WTC11 (cell line): ENCODE results near the gene AHNAK2. TPM values are rescaled to one million over a fixed set of nuclear protein-coding genes. Genes with fewer than 3 reads are reported as not detected.
"Not testable (repeated sequence)": the region's sequence is repeated elsewhere in the genome, so short reads cannot be mapped to it uniquely, and the experiment has no call there.

ENCODE experiments used
- ATAC-seq: fragments of 200-7000 bp; cut with Tn5 transposase; 2 replicates; pipeline ENCODE4 v1.10.0; 2021; ENCODE audit warnings: mild to moderate bottlenecking, moderate library complexity
- CTCF ChIA-PET: fragments of 300-600 bp; sonication (Branson Sonifier 250); formaldehyde crosslinking; loops from one replicate; lab custom pipeline; 2021; ENCODE audit warnings: antibody characterized with exemption; lab: Charles Lee
- POLR2A ChIA-PET: fragments of 350-600 bp; sonication (Branson Sonifier 250); formaldehyde crosslinking; loops from one replicate; lab custom pipeline; 2021; ENCODE audit warnings: antibody characterized with exemption; lab: Charles Lee
- DNase-seq: peaks from one replicate; pipeline ENCODE4 v3.0.0; 2021; ENCODE audit warnings: low spot score
- H3K27ac Mint-ChIP-seq: 2 replicates; pipeline ENCODE4 v1.8.0; 2021; ENCODE audit warnings: mixed read lengths
- H3K27me3 Mint-ChIP-seq: 2 replicates; pipeline ENCODE4 v1.8.0; 2021; ENCODE audit warnings: low read depth, mild to moderate bottlenecking, moderate library complexity, mixed read lengths
- H3K36me3 Mint-ChIP-seq: 2 replicates; pipeline ENCODE4 v1.8.0; 2021; ENCODE audit warnings: mixed read lengths
- H3K4me1 Mint-ChIP-seq: 2 replicates; pipeline ENCODE4 v1.8.0; 2022; ENCODE audit warnings: mixed read lengths
- H3K4me3 Mint-ChIP-seq: 2 replicates; pipeline ENCODE4 v1.8.0; 2021; ENCODE audit warnings: mild to moderate bottlenecking, moderate library complexity, mixed read lengths
- H3K9me3 Mint-ChIP-seq: 2 replicates; pipeline ENCODE4 v1.8.0; 2021; ENCODE audit warnings: mixed read lengths
- ATF1 ChIP-seq: sonication (generic); formaldehyde crosslinking; IDR thresholded peaks from 2 replicates; pipeline ENCODE4 v1.8.1; 2023; ENCODE audit warnings: mild to moderate bottlenecking, moderate library complexity, missing genetic modification reagents
- CREB1 ChIP-seq: sonication (generic); formaldehyde crosslinking; IDR thresholded peaks from 2 replicates; pipeline ENCODE4 v1.8.0; 2023; ENCODE audit warnings: mild to moderate bottlenecking, missing genetic modification reagents
- ZNF416 ChIP-seq: fragments of 250-450 bp; sonication (Bioruptor Pico); IDR thresholded peaks from 2 replicates; pipeline ENCODE4 v1.9.0; 2021; ENCODE audit warnings: mild to moderate bottlenecking, inconsistent platforms
- total RNA-seq: library from RNA; stranded (reverse); gene quantifications from 3 replicates; pipeline ENCODE4 v1.2.3, GENCODE V29; 2021
- TF ChIP-seq, protein P1 (sequence below): sonication (generic); formaldehyde crosslinking; IDR thresholded peaks from 2 replicates; pipeline ENCODE4 v1.8.1; 2022; ENCODE audit warnings: low read depth, mild to moderate bottlenecking, moderate library complexity, missing genetic modification reagents, borderline replicate concordance

The AHNAK2 gene
- total RNA-seq, 1 experiment from 2014 or later, result 3.5 TPM

DNA sequence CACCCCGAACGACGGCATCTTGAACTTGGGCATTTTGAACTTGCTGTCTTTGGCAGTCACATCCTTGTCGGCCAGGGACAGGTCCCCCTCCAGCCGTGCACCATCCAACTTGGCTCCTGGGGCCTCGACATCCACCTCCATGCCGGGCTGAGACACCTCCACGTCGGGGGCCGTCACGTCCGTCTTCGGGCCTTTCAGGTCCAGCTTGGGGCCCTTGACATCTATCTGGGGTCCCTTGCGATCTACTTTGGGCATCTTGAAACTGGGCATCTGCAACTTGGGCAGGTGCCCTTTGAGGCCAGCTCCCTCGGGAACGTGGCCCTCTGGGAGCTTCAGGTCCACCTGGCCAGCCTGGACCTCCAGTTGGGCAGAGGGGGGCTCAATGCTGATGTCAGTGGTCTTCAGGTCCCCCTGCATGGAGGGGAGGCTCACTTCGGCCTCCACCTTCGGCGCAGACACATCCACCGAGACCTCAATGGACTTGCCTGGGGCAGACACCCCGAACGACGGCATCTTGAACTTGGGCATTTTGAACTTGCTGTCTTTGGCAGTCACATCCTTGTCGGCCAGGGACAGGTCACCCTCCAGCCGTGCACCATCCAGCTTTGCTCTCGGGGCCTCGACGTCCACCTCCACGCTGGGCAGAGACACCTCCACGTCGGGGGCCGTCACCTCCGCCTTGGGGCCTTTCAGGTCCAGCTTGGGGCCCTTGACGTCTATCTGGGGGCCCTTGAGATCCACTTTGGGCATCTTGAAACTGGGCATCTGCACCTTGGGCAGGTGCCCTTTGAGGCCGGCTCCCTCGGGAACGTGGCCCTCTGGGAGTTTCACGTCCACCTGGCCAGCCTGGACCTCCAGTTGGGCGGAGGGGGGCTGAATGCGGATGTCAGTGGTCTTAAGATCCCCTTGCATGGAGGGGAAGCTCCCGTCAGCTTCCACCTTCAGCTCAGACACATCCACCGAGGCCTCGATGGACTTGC is 31.9 kb downstream of the AHNAK2 start:
- DNase-seq, H3K27ac Mint-ChIP-seq, CTCF ChIA-PET: not testable (repeated sequence)

DNA sequence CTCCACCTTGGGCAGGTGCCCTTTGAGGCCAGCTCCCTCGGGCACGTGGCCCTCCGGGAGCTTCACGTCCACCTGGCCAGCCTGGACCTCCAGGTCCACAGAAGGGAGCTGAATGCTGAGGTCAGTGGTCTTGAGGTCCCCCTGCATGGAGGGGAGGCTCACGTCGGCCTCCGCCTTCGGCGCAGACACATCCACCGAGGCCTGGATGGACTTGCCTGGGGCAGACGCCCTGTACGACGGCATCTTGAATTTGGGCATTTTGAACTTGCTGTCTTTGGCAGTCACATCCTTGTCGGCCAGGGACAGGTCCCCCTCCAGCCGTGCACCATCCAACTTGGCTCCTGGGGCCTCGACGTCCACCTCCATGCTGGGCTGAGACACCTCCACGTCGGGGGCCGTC is 32.9 kb downstream of the AHNAK2 start:
- CTCF ChIA-PET, result interaction anchor here (1.4 kb wide), 1 partner anchor 12 kb away, joined by 4 read pairs; no protein-coding TSS in a partner anchor
- POLR2A ChIA-PET, DNase-seq, H3K27ac Mint-ChIP-seq, H3K27me3 Mint-ChIP-seq, H3K36me3 Mint-ChIP-seq, H3K4me3 Mint-ChIP-seq, H3K4me1 Mint-ChIP-seq, H3K9me3 Mint-ChIP-seq, ATAC-seq: not testable (repeated sequence)

More for the DNA sequence above, 31.9 kb downstream of the AHNAK2 start:
- ATAC-seq, H3K36me3 Mint-ChIP-seq, POLR2A ChIA-PET, H3K9me3 Mint-ChIP-seq, H3K4me3 Mint-ChIP-seq, H3K4me1 Mint-ChIP-seq, H3K27me3 Mint-ChIP-seq: not testable (repeated sequence)

DNA sequence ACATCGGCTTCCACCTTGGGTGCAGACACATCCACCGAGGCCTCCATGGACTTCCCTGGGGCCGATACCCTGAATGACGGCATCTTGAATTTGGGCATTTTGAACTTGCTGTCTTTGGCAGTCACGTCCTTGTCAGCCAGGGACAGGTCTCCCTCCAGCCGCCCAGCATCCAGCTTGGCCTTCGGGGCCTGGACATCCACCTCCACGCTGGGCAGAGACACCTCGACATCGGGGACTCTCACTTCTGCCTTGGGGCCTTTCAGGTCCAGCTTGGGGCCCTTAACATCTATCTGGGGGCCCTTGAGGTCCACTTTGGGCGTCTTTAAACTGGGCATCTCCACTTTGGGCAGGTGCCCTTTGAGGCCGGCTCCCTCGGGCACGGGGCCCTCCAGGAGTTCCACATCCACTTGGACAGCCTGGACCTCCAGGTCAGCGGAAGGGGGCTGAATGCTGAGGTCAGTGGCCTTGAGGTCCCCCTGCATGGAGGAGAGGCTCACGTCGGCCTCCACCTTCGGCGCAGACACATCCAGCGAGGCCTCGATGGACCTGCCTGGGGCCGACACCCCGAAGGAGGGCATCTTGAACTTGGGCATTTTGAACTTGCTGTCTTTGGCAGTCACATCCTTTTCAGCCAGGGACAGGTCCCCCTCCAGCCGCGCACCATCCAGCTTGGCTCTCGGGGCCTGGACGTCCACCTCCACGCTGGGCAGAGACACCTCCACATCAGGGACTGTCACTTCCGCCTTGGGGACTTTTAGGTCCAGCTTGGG is 33.6 kb downstream of the AHNAK2 start:
- POLR2A ChIA-PET, ATAC-seq, H3K36me3 Mint-ChIP-seq, H3K9me3 Mint-ChIP-seq, H3K27me3 Mint-ChIP-seq, H3K27ac Mint-ChIP-seq, H3K4me3 Mint-ChIP-seq, H3K4me1 Mint-ChIP-seq, DNase-seq: not testable (repeated sequence)
- CTCF ChIA-PET, result interaction anchor here (1.4 kb wide), 1 partner anchor 11 kb away, joined by 4 read pairs; no protein-coding TSS in a partner anchor

DNA sequence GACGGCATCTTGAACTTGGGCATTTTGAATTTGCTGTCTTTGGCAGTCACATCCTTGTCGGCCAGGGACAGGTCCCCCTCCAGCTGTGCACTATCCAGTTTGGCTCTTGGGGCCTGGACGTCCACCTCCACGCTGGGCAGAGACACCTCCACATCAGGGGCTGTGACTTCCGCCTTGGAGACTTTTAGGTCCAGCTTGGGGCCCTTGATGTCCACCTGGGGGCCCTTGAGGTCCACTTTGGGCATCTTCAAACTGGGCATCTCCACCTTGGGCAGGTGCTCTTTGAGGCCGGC is 34.2 kb downstream of the AHNAK2 start:
- H3K27me3 Mint-ChIP-seq, result peaks cover 16% of the 10 kb centered on the region
- H3K36me3 Mint-ChIP-seq, H3K4me3 Mint-ChIP-seq, H3K27ac Mint-ChIP-seq, POLR2A ChIA-PET, ATAC-seq, DNase-seq, H3K4me1 Mint-ChIP-seq, H3K9me3 Mint-ChIP-seq: not testable (repeated sequence)
- CTCF ChIA-PET, result interaction anchor here (1.4 kb wide), 1 partner anchor 11 kb away, joined by 4 read pairs; no protein-coding TSS in a partner anchor

DNA sequence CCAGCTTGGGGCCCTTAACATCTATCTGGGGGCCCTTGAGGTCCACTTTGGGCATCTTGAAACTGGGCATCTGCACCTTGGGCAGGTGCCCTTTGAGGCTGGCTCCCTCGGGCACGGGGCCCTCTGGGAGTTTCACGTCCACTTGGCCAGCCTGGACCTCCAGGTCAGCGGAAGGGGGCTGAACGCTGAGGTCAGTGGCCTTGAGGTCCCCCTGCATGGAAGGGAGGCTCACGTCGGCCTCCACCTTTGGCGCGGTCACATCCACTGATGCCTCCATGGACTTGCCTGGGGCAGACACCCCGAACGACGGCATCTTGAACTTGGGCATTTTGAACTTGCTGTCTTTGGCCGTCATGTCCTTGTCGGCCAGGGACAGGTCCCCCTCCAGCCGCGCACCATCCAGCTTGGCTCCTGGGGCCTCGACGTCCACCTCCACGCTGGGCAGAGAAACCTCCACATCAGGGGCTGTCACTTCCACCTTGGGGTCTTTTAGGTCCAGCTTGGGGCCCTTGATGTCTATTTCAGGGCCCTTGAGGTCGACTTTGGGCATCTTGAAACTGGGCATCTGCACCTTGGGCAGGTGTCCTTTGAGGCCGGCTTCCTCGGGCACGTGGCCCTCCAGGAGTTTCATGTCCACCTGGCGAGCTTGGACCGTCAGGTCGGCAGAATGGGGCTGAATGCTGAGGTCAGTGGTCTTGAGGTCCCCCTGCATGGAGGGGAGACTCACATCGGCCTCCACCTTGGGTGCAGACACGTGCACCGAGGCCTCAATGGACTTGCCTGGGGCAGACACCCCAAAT is 34.8 kb downstream of the AHNAK2 start:
- H3K4me3 Mint-ChIP-seq, H3K27ac Mint-ChIP-seq, ATAC-seq, H3K4me1 Mint-ChIP-seq, H3K36me3 Mint-ChIP-seq, POLR2A ChIA-PET, H3K9me3 Mint-ChIP-seq, DNase-seq: not testable (repeated sequence)
- peaks cover 22% of the 10 kb centered on the region for H3K27me3 Mint-ChIP-seq
- CTCF ChIA-PET, result interaction anchor here (1.4 kb wide), 1 partner anchor 10 kb away, joined by 4 read pairs; no protein-coding TSS in a partner anchor

DNA sequence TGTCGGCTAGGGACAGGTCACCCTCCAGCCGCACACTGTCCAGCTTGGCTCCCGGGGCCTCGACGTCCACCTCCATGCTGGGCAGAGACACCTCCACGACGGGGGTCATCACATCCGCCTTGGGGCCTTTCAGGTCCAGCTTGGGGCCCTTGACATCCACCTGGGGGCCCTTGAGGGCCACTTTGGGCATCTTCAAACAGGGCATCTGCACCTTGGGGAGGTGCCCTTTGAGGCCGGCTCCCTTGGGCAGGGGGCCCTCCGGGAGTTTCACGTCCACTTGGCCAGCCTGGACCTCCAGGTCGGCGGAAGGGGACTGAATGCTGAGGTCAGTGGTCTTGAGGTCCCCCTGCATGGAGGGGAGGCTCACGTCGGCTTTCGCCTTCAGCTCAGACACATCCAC is 35.6 kb downstream of the AHNAK2 start:
- H3K36me3 Mint-ChIP-seq, result no peaks in the 10 kb centered on the region
- ChIA-PET POLR2A (no interaction called here), CTCF (no interaction called here)
- peaks cover 30% of the 10 kb centered on the region for H3K27me3 Mint-ChIP-seq
- peaks cover 10% of the 10 kb centered on the region; the same call in 1 of the 2 replicates for H3K9me3 Mint-ChIP-seq
- H3K27ac Mint-ChIP-seq, result no peak overlapping the region
- no peak overlapping the region for H3K4me3 Mint-ChIP-seq
- DNase-seq (no peak), ATAC-seq (no peak)
- TF ChIP-seq ATF1 (no peak), CREB1 (no peak), ZNF416 (no peak)
- TF ChIP-seq, protein P1, sequence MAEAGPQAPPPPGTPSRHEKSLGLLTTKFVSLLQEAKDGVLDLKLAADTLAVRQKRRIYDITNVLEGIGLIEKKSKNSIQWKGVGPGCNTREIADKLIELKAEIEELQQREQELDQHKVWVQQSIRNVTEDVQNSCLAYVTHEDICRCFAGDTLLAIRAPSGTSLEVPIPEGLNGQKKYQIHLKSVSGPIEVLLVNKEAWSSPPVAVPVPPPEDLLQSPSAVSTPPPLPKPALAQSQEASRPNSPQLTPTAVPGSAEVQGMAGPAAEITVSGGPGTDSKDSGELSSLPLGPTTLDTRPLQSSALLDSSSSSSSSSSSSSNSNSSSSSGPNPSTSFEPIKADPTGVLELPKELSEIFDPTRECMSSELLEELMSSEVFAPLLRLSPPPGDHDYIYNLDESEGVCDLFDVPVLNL (CRISPR knock-in tag), result no peak
- H3K4me1 Mint-ChIP-seq, result no peaks in the 10 kb centered on the region
